Gastroesophageal sphincter (tissue), 3 donors: Measurements from ENCODE around the gene TEX28.

ENCODE experiments used
- CTCF ChIP-seq, 4 experiments: fragments of 200-600 bp in 2 of 4; fragments of 450-650 bp in 2 of 4; sonication (generic) in 1 of 4; IDR thresholded peaks; one replicate each; pipeline ENCODE4 v1.5.1; 2017 to 2019; ENCODE audit warnings: antibody characterized with exemption in 4 of 4, mild to moderate bottlenecking in 2 of 4, moderate library complexity in 2 of 4
- EP300 ChIP-seq: sonication (generic); formaldehyde crosslinking; IDR thresholded peaks from one replicate; pipeline ENCODE4 v1.6.1; 2017; ENCODE audit warnings: antibody characterized with exemption, mild to moderate bottlenecking

GRCh38 chrX:154303476-154303875 is 8.6 kb upstream of the TEX28 start:
- TF ChIP-seq CTCF (IDR thresholded peaks at IDR 0.05), result no peak
- TF ChIP-seq EP300, result no peak
